HG03354 (cell line): ENCODE data around the gene TMEM101.
"Not testable (repeated sequence)": the region's sequence is repeated elsewhere in the genome, so short reads cannot be mapped to it uniquely, and the experiment has no call there.

Experiments
- ATAC-seq: cut with Tn5 transposase; IDR thresholded peaks from one replicate; pipeline ENCODE4 v1.9.1; 2021; ENCODE audit warnings: mild to moderate bottlenecking; ENCODE audit not compliant: unreplicated experiment, poor library complexity, severe bottlenecking

The TMEM101 gene

DNA sequence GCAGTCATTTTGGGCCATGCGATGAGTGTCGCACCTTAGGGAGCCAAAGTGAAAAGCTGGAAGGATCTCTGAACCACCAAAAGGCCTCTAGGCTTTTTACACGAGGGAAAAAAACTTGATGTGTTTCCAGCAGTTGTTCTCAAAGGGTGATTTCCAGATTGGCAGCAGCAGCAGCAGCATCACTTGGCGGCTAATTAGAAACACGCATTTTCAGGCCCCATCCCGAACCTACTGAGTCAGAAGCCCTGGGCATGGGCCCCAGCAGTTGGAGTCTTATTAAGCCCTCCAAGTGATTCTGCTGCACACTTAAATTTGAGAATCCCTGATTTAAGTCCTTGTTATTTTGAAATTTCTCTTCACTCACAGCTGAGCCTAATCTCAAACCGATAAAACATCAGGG lies 35.8 kb downstream of the TMEM101 start:
- no peak for ATAC-seq

DNA sequence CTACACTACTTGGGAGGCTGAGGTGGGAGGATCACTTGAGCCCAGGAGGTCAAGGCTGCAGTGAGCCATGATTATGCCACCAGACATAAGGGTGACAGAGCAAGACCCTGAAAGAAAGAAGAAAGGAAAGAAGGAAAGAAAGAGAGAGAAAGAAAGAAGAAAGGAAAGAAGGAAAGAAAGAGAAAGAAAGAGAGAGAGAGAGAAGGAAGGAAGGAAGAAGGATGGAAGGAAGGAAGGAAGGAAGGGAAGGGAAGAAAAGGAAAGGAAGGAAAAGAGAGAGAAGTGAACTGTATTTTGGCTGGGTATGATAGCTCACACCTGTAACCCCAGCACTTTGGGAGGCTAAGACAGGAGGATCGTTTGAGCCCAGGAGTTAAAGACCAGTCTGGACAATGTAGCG lies 36.7 kb downstream of the TMEM101 start:
- no peak for ATAC-seq

DNA sequence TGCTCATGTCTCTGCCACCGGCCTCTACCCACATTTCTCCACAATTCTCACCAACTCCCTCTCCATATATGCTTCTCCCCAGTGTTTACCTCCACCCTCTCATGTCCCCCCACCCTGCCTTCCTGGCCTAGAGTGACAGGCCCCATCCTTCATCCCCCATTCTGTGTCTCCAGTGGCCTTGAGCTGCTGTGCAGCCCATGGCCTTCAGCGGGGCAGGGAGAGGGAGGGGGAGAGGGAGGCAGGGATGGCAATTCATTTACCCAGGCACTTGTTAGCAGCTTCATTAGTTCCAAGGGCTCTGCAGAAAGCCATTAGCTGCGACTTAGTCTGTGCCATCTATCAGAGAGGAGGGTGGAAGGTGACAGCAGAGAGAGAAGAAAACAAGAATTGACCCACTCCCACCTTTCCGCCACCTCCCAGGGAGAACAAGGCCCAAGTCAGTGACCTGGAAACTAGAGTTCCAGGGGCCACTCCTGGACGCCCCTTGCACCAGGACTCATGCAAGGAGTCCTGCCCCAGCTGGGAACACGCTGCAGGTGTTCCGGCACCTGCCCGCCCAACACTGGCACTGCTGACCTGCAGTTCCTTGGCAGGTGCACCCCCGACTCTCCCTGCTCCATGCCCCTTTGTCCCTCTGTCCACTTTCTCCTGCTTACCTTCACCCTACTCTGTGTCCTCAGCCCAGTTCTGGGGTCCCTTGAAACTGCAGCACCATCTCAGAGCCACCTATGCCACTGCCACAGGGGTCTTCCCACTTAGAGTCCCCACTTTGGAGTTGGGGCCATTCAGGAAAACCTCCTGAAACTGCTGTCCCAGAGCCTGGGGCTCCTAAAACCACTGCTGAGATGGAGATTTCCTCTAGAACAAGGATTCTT lies 37.6 kb downstream of the TMEM101 start:
- ATAC-seq: no peak

DNA sequence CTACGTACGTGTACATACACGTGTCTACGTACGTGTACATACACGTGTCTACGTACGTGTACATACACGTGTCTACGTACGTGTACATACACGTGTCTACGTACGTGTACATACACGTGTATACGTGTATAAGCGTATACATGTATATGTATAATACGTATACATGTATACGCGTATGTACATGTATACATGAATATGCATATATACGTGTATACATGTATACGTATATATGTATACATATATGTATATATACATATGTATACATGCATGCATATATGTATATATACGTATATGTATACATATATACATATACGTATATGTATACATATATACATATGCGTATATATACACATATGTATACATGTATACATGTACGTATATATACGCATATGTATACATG lies 38.9 kb downstream of the TMEM101 start:
- no peak for ATAC-seq

DNA sequence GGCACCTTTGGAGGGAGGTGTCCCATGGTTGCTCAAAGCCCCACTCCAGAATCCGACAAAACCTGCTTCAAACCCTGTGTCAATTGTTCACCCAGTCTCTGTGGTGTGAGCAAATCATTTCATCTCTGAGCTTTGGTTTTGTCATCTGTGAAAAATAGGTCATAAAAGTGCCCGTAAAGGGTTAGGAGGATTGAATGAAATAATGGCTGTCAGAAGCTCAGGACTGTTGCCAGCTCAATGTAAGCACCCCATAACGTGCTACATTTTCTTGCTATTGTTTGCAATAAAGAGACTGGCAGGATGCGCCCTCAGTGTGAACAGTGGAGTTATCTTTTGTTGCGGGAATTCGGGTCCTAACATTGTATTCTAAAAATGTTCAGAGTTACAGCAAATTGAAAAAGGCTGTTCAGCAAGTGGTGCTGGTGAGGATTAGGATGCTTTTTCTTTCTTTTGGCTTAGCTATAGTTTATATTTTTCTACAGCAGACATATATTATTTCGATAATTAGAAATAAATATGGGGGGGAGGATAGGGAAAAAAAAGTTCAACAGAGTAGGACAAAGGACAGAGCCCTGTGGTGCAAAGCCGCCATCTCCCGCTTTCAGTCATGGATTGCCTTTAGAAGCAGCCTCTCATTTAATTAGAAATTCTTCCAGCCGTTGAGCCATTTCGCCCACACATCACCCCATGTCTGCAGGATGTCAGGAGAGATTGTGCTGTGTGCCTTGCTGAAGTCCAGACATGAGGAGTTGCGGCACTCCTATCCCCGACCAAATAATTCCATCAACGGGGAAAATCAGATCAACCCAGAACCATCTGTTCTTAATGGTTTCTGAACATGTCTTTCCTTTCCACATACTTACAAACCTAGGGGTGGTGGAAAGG lies 40.1 kb downstream of the TMEM101 start:
- no peak for ATAC-seq

DNA sequence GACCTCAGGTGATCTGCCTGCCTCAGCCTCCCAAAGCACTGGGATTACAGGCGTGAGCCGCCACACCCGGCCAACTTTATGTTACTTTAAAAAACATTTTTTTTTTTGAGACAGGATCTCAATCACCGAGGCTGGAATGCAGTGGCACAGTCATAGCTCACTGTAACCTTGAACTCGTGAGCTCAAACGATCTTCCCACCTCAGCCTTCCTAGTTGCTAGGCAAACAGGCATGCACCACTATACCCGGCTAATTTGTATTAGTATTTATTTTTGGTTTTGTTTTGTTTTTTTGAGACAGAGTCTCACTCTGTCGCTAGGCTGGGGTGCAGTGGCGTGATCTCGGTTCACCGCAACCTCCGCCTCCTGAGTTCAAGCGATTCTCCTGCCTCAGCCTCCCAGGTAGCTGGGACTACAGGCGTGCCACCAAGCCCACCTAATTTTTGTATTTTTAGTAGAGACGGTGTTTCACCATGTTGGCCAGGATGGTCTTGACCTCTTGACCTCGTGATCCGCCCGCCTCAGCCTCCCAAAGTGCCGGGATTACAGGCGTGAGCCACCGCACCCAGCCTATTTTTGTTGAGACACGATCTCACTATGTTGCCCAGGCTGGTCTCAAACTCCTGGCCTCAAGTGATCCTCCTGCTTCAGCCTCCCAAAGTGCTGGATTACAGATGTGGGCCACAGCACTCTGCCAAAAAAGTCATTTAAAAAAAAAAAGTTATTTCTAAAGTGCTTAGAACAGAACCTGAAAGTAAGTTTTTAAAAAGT lies 42.1 kb downstream of the TMEM101 start:
- ATAC-seq: not testable (repeated sequence)

DNA sequence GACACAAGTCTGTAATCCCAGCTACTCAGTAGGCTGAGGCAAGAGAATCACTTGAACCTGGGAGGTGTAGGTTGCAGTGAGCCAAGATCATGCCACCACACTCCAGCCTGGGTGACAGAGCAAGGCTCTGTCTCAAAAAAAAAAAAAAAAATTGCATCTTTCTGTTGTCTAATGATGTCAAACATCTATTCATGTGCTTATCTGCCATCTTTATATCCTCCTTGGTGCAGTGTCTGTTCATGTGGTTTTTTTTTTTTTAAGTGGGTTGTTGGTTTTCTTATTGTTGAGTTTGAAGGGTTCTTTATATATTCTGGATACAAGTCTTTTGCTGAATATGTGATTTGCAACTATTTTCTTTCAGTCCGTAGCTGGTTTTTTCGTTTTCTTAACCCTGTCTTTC lies 43.3 kb downstream of the TMEM101 start:
- ATAC-seq: not testable (repeated sequence)

DNA sequence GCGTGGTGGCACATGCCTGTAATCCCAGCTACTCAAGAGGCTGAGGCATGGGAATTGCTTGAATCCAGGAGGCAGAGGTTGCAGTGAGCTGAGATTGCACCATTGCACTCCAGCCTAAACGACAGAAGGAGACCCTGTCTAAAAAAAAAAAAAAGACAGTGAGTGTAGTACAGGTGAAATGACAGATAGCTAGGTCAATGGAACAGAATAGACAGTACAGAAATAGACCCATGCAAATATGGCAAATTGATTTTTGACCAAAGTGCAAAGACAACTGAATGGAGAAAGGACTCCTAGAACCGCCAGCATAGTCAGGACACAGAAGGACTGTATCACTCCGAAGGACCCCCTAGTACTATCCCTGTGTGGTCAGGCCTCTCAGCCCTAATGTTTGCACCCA lies 44.4 kb downstream of the TMEM101 start:
- no peak for ATAC-seq

DNA sequence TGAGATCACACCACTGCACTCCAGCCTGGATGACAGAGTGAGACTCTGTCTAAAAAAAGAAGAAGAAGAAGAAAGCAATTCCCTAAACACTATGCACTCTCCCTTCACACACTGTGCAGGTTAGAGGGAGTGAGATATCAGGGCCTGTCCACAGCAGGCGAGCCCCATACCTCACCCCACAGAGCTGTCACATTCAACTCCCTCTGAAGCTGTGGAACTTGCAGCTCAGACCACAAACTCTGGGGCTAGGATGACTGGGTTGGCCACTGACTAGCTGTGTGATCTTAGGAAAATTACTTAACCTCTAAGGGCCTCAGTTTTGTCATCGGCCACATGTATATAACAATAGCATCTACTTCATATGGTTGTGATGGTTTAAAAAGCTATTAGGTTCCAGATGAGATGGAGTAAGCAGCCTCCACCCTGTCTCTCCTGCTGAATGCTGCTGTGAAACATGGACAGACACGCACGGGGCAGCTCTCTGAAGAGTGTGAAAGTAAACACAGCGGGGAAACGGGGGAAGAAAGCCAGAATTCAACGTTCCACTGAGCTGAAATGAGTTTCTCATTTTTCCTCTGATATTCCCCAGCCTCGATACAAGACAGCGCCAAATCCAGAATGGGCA lies 47.4 kb downstream of the TMEM101 start:
- ATAC-seq: no peak

DNA sequence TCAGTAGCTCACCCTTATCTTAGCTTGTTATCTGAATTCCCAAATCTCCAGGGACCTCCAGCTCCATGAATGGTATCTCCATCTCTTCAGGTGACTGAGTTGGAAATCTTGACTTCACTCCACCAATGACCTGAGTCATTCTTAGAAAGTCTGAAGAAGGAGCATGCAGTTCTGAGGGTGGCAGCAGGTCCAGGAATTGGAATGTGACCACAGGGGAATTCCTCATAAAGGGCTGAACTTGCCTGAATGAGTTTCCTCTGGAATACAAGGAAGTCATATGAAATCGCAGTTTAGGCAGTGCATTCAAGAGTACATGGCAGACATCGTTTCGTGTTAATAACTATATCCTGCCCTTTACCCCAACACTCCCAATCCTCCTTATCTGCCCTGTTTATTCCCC lies 48.5 kb downstream of the TMEM101 start:
- no peak for ATAC-seq

DNA sequence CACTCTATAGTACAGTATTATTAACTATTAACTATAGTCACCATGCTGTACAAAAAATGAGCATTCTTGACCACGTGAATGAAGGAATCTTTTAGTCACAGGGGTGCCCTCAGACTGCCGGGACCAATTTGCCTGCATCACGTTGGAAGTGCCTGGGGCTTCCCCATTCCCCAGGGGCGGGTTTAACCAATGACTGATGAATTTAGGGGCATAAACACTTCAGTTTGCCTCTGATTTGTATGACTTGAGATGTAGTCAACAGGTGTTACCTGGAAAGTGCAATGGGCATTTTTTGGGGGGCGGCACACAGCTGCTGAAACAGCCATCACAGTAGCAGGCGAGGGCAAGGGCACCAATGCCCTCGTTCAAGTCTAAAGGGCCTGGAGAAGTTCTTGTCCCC lies 52.3 kb downstream of the TMEM101 start:
- no peak for ATAC-seq

DNA sequence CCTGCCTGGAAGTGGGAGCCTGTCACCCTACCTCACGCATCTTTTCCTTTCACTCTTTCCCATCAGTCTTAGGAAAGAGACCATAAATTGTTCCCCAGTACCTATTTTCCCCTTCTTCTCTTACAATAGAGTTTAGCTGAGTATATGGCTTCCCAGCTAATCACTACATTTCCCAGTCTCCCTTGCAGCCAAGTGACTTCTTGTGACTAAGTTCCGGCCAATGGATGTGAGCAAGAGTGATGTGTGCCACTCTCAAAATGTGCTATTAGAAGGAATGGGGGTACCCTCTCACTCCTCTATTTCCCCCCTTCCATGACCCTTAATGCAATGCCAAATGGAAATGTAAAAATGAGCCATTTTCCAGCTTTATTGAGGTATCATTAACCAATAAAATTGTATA lies 52.8 kb downstream of the TMEM101 start:
- ATAC-seq: no peak

DNA sequence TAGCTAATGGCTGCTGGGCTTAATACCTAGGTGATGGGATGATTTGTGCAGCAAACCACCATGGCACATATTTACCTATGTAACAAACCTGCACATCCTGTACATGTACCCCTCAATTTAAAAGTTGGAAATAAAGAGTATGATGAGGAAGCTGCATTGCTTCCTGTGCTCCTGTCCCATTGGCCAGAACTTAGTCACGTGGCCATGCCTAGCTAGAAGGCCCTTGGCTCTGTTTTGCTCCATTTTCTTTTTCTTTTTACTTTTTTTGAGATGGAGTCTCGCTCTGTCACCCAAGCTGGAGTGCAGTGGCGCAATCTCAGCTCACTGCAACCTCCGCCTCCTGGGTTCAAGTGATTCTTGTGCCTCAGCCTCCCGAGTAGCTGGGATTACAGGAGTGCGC lies 53.5 kb downstream of the TMEM101 start:
- ATAC-seq: not testable (repeated sequence)
